Testis (tissue), 3 donors: Measurements from ENCODE around the gene MLN. TPM values are rescaled to one million over a fixed set of nuclear protein-coding genes. Genes with fewer than 3 reads are reported as not detected.
A peak's percentile ranks its signal among the peaks of the same experiment; 100 is the strongest.

Experiments used
- DNase-seq: peaks from one replicate; pipeline ENCODE4 v3.0.0-alpha.2; 2019
- H3K27ac ChIP-seq, 2 donors: fragments of 200-600 bp; sonication (generic); one replicate each; pipeline ENCODE4 v1.5.1; 2019
- H3K27me3 ChIP-seq: fragments of 200-600 bp; sonication (generic); one replicate; pipeline ENCODE4 v1.5.1; 2019
- H3K36me3 ChIP-seq: fragments of 200-600 bp; sonication (generic); one replicate; pipeline ENCODE4 v1.5.1; 2017; ENCODE audit warnings: low read depth; ENCODE audit errors: missing control alignments
- H3K4me1 ChIP-seq: fragments of 200-600 bp; sonication (generic); one replicate; pipeline ENCODE4 v1.5.1; 2019
- H3K4me3 ChIP-seq, 2 donors: fragments of 200-600 bp; sonication (generic); one replicate each; pipeline ENCODE4 v1.5.1; 2017 to 2019
- H3K9me3 ChIP-seq: fragments of 200-600 bp; sonication (generic); one replicate; pipeline ENCODE4 v1.5.1; 2017
- CTCF ChIP-seq, 3 experiments: fragments of 450-650 bp in 2 of 3; fragments of 200-600 bp in 1 of 3; sonication (generic) in 1 of 3; IDR thresholded peaks; one replicate each; pipeline ENCODE4 v1.5.1; 2016 to 2019; ENCODE audit warnings: antibody characterized with exemption in 3 of 3, mild to moderate bottlenecking in 2 of 3, moderate library complexity in 1 of 3
- POLR2A ChIP-seq: fragments of 450-650 bp; IDR thresholded peaks from one replicate; pipeline ENCODE4 v1.6.1; 2017; ENCODE audit warnings: antibody characterized with exemption, mild to moderate bottlenecking, moderate library complexity
- WGBS, 2 donors: methylation state at CpG; one replicate each; pipeline ENCODE4 v1.1.5; 2018; 5-methylcytosine and 5-hydroxymethylcytosine counted together
- intact Hi-C: fragments of 100-400 bp; cut with DNase I; formaldehyde crosslinking; loops from one replicate; pipeline ENCODE4 v1.15.1; 2023; ENCODE audit warnings: low total_unique reads
- polyA plus RNA-seq: library from polyadenylated mRNA; stranded (reverse); fragments of 350-450 nt; fragmentation: Illumina TruSeq; extraction: RNeasy Lipid Tissue Mini Kit (QIAGEN cat#74804); gene quantifications from one replicate; pipeline ENCODE4 v1.2.3, GENCODE V29; 2014; ENCODE audit warnings: low read depth, low replicate concordance; ENCODE audit not compliant: insufficient read depth
- total RNA-seq, 2 donors: library from RNA; depleted of rRNA; stranded (reverse); fragments of >200 nt; gene quantifications; one replicate each; pipeline ENCODE4 v1.2.3, GENCODE V29; 2016

MLN gene
- total and polyA plus RNA-seq, 3 donors from 2014 or later, result not detected

GRCh38 chr6:33790910-33791309, 12.9 kb downstream of the MLN start:
- Histone ChIP-seq H3K4me3 (no peak overlapping the region), H3K27me3 (no peaks in the 10 kb centered on the region), H3K27ac (no peak overlapping the region), H3K9me3 (no peaks in the 10 kb centered on the region), H3K4me1 (peaks cover 16% of the 10 kb centered on the region), H3K36me3 (no peaks in the 10 kb centered on the region)
- 88% methylated on average over 3 to 5 of the region's 5 CpGs for WGBS, 2 donors
- DNase-seq, result no peak
- no peak for TF ChIP-seq CTCF (IDR thresholded peaks at IDR 0.05)
- no peak for TF ChIP-seq POLR2A
- intact Hi-C loops, result no loop called here

GRCh38 chr6:33790379-33790778, 13.4 kb downstream of the MLN start:
- DNase-seq, result no peak
- TF ChIP-seq CTCF (IDR thresholded peaks at IDR 0.05) (no peak), POLR2A (no peak)
- Histone ChIP-seq H3K9me3 (no peaks in the 10 kb centered on the region), H3K36me3 (no peaks in the 10 kb centered on the region), H3K27ac (no peak overlapping the region), H3K4me3 (no peak overlapping the region), H3K4me1 (peaks cover 16% of the 10 kb centered on the region), H3K27me3 (no peaks in the 10 kb centered on the region)
- 62 to 64% methylated on average over 2 of the region's 2 CpGs for WGBS, 2 donors
- intact Hi-C loops, result no loop called here

GRCh38 chr6:33789550-33789895, 14.3 kb downstream of the MLN start:
- Histone ChIP-seq H3K36me3 (no peaks in the 10 kb centered on the region), H3K9me3 (no peaks in the 10 kb centered on the region), H3K27me3 (no peaks in the 10 kb centered on the region), H3K27ac (peak overlapping the region in 1 of 2 donors; percentile 99), H3K4me1 (peaks cover 16% of the 10 kb centered on the region), H3K4me3 (peak overlapping the region; percentile 75 to 99)
- no peak for DNase-seq
- intact Hi-C loops, result no loop called here
- TF ChIP-seq CTCF (IDR thresholded peaks at IDR 0.05) (no peak), POLR2A (no peak)
- WGBS, 2 donors, result 38 to 71% methylated on average over 11 of the region's 11 CpGs

- intact Hi-C loops, result no loop called here
- H3K27me3 ChIP-seq, result no peaks in the 10 kb centered on the region
- peak; percentile 59 for TF ChIP-seq POLR2A
- TF ChIP-seq CTCF (IDR thresholded peaks at IDR 0.05), result no peak
- peak within 1 kb of the TSS; percentile 83 to 99 for H3K27ac ChIP-seq
- peak; percentile 93 for DNase-seq
- no peaks in the 10 kb centered on the region for H3K36me3 ChIP-seq
- 6 to 10% methylated on average over 21 to 53 of the region's 86 CpGs for WGBS, 2 donors
- peak within 1 kb of the TSS; percentile 75 to 99 for H3K4me3 ChIP-seq
- peaks cover 16% of the 10 kb centered on the region for H3K4me1 ChIP-seq
- H3K9me3 ChIP-seq, result no peaks in the 10 kb centered on the region
These were observed 14.9 kb downstream of the MLN start, which contains the start of gene LEMD2 for GRCh38 chr6:33788694-33789549. Gene LEMD2 (minus strand): TSS chr6:33789130. CDS start chr6:33789116, 14 bp downstream.
